ENCODE results near the gene SLC25A5. TPM values are rescaled to one million over a fixed set of nuclear protein-coding genes. Genes with fewer than 3 reads are reported as not detected.

Gene SLC25A5
- 66.4 TPM for total RNA-seq

GRCh38 chrX:119467842-119468550 lies at the start of gene SLC25A5:
Gene SLC25A5, plus strand, starts transcription at chrX:119468444. Its CDS starts 72 bp downstream, at chrX:119468516.

Small RNAs within 50 kb of the gene (small RNA-seq; reads per million reads assigned to genes)
- 1.8 reads per million, percentile 79 among the genes with 10 or more reads in this experiment for gene RNU1-67P (ENCODE audit: low replicate concordance)
- 0.09 reads per million for gene RNY3P16 (ENCODE audit: low replicate concordance)

Other genes with a start within 250 kb of the SLC25A5 start
- gene PGRMC1, start 232.2 kb upstream of the SLC25A5 start, total RNA-seq, result 140 TPM
- gene SLC25A43, start 69.1 kb upstream of the SLC25A5 start, total RNA-seq, result 3.8 TPM
- 23.8 TPM for gene STEEP1, start 97.0 kb downstream of the SLC25A5 start, total RNA-seq
- 39.8 TPM for gene UBE2A, start 106.1 kb downstream of the SLC25A5 start, total RNA-seq
- 16.9 TPM for gene NKRF, start 138.0 kb downstream of the SLC25A5 start, total RNA-seq
- gene SEPTIN6, start 224.7 kb downstream of the SLC25A5 start, total RNA-seq, result 57.3 TPM

All from parietal lobe (tissue), 2 donors.